ENCODE data around the gene GPR87. TPM values are rescaled to one million over a fixed set of nuclear protein-coding genes. Genes with fewer than 3 reads are reported as not detected.
A peak's percentile ranks its signal among the peaks of the same experiment; 100 is the strongest.

Gene GPR87
- total and polyA plus RNA-seq, 2 donors (not counting 1 experiment from before 2014, with no cell fraction given) = 0.05 to 0.17 TPM

DNA sequence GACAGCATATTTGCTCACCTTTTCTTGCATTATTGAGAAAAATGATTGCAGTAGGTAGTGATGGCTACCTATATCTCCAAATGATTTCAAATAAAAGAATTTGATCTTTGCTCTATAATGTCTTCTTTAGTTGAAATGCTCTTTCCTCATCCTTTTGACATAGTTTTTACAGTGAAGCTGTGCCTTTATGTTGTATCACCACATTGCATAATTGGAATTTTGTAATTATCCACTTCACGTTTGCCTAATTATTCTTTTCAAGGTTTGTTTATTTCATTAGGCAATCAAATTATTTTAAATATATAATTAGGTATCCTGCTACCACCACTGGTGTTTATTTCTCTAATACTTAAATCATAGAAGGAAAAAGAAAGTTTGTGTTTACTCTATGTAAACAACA, 34.0 kb upstream of the GPR87 start:
- no peak for DNase-seq (ENCODE audit: low read depth in 2 of 2)
- Histone ChIP-seq H2AFZ (ENCODE audit: low read length) (no peak overlapping the region), H3K36me3 (ENCODE audit: control insufficient read depth, insufficient read depth, low read length) (no peaks in the 10 kb centered on the region), H3K4me3 (replicated peaks in 1 of 4; ENCODE audit: control extremely low read depth in 1 of 4, insufficient read depth in 1 of 4, low read depth in 3 of 4, low read length in 4 of 4) (no peak overlapping the region), H4K20me1 (ENCODE audit: control insufficient read depth, extremely low read depth, insufficient read depth, low read length) (no peaks in the 10 kb centered on the region), H3K9me3 (ENCODE audit: control insufficient read depth, insufficient read depth, low read depth, low read length) (no peaks in the 10 kb centered on the region), H3K27ac (ENCODE audit: insufficient read depth, low read length) (no peak overlapping the region), H3K27me3 (ENCODE audit: control insufficient read depth, insufficient read depth, low read length) (no peaks in the 10 kb centered on the region), H3K79me2 (ENCODE audit: control insufficient read depth, insufficient read depth, low read length) (no peaks in the 10 kb centered on the region), H3K9ac (ENCODE audit: insufficient read depth, low read length) (no peak overlapping the region), H3K4me1 (ENCODE audit: control insufficient read depth, extremely low read depth, insufficient read depth, low read length) (peaks cover 4% of the 10 kb centered on the region), H3K4me2 (ENCODE audit: extremely low read depth, insufficient read depth, low read length) (no peak overlapping the region)
- TF ChIP-seq, protein P1, sequence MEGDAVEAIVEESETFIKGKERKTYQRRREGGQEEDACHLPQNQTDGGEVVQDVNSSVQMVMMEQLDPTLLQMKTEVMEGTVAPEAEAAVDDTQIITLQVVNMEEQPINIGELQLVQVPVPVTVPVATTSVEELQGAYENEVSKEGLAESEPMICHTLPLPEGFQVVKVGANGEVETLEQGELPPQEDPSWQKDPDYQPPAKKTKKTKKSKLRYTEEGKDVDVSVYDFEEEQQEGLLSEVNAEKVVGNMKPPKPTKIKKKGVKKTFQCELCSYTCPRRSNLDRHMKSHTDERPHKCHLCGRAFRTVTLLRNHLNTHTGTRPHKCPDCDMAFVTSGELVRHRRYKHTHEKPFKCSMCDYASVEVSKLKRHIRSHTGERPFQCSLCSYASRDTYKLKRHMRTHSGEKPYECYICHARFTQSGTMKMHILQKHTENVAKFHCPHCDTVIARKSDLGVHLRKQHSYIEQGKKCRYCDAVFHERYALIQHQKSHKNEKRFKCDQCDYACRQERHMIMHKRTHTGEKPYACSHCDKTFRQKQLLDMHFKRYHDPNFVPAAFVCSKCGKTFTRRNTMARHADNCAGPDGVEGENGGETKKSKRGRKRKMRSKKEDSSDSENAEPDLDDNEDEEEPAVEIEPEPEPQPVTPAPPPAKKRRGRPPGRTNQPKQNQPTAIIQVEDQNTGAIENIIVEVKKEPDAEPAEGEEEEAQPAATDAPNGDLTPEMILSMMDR (conservative IDR thresholded peaks at IDR 0.05 in 1 of 2, IDR thresholded peaks at IDR 0.05 in 1 of 2; ENCODE audit: low read depth in 1 of 2, low read length in 2 of 2) = no peak
- no peak for TF ChIP-seq EZH2 (IDR thresholded peaks at IDR 0.05; ENCODE audit: low read length, missing control alignments)

DNA sequence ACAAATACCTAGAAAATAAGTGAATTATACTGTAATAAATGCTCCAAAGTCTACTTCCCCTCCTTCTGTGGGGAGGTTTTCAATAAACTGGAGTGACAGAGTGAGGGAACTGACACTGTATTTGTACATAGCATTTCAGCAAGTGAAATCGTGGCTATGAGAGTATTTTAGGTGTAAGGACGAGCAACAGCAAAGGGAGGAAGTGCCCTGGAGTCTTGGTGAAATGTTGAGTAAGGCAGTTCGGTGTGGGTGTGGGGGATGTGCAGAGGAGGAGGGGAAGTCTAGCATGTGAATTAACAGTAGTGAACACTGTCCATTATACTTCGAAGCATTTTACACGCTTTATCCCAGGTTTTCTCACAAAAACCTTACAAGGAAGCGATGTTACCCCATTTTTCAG, 30.8 kb upstream of the GPR87 start:
- H3K27me3 ChIP-seq (ENCODE audit: control insufficient read depth, insufficient read depth, low read length) = no peaks in the 10 kb centered on the region
- no peak overlapping the region for H3K4me3 ChIP-seq (replicated peaks in 1 of 4; ENCODE audit: control extremely low read depth in 1 of 4, insufficient read depth in 1 of 4, low read depth in 3 of 4, low read length in 4 of 4)
- H3K27ac ChIP-seq (ENCODE audit: insufficient read depth, low read length) = no peak overlapping the region
- H3K79me2 ChIP-seq (ENCODE audit: control insufficient read depth, insufficient read depth, low read length) = no peaks in the 10 kb centered on the region
- no peaks in the 10 kb centered on the region for H3K9me3 ChIP-seq (ENCODE audit: control insufficient read depth, insufficient read depth, low read depth, low read length)
- no peak overlapping the region for H2AFZ ChIP-seq (ENCODE audit: low read length)
- H3K9ac ChIP-seq (ENCODE audit: insufficient read depth, low read length) = no peak overlapping the region
- TF ChIP-seq, protein P1 (conservative IDR thresholded peaks at IDR 0.05 in 1 of 2, IDR thresholded peaks at IDR 0.05 in 1 of 2; ENCODE audit: low read depth in 1 of 2, low read length in 2 of 2) = no peak
- TF ChIP-seq EZH2 (IDR thresholded peaks at IDR 0.05; ENCODE audit: low read length, missing control alignments) = no peak
- no peaks in the 10 kb centered on the region for H4K20me1 ChIP-seq (ENCODE audit: control insufficient read depth, extremely low read depth, insufficient read depth, low read length)
- peaks cover 4% of the 10 kb centered on the region for H3K4me1 ChIP-seq (ENCODE audit: control insufficient read depth, extremely low read depth, insufficient read depth, low read length)
- H3K4me2 ChIP-seq (ENCODE audit: extremely low read depth, insufficient read depth, low read length) = no peak overlapping the region
- no peak for DNase-seq (ENCODE audit: low read depth in 2 of 2)
- no peaks in the 10 kb centered on the region for H3K36me3 ChIP-seq (ENCODE audit: control insufficient read depth, insufficient read depth, low read length)

DNA sequence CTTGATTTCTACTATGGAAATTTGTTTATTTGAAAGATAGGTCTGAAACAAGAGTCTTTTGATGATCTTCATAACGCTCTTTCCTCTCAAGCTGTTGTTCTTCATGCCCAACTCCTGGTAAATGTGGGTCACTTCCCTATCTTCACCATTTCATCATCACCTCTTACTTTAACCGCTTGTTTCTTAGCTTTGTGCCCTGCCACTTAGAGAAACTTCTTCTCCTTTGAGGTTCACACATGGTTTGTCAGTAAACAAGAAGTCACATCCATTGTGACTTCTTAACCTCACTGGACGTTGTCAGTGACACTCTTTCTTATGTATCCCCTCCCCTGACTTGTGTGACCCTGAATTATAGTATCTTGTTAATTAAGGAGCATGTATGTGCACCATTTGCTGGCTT, 29.7 kb upstream of the GPR87 start:
- peak overlapping the region; percentile 34 for H3K27ac ChIP-seq (ENCODE audit: insufficient read depth, low read length)
- peak overlapping the region; percentile 16 for H2AFZ ChIP-seq (ENCODE audit: low read length)
- H3K9ac ChIP-seq (ENCODE audit: insufficient read depth, low read length) = no peak overlapping the region
- H3K36me3 ChIP-seq (ENCODE audit: control insufficient read depth, insufficient read depth, low read length) = no peaks in the 10 kb centered on the region
- peak overlapping the region; percentile 83 for H3K4me2 ChIP-seq (ENCODE audit: extremely low read depth, insufficient read depth, low read length)
- no peaks in the 10 kb centered on the region for H3K9me3 ChIP-seq (ENCODE audit: control insufficient read depth, insufficient read depth, low read depth, low read length)
- H4K20me1 ChIP-seq (ENCODE audit: control insufficient read depth, extremely low read depth, insufficient read depth, low read length) = no peaks in the 10 kb centered on the region
- no peak for TF ChIP-seq EZH2 (IDR thresholded peaks at IDR 0.05; ENCODE audit: low read length, missing control alignments)
- TF ChIP-seq, protein P1 (conservative IDR thresholded peaks at IDR 0.05 in 1 of 2, IDR thresholded peaks at IDR 0.05 in 1 of 2; ENCODE audit: low read depth in 1 of 2, low read length in 2 of 2) = no peak
- no peaks in the 10 kb centered on the region for H3K27me3 ChIP-seq (ENCODE audit: control insufficient read depth, insufficient read depth, low read length)
- H3K4me1 ChIP-seq (ENCODE audit: control insufficient read depth, extremely low read depth, insufficient read depth, low read length) = peaks cover 4% of the 10 kb centered on the region
- no peak overlapping the region for H3K4me3 ChIP-seq (replicated peaks in 1 of 4; ENCODE audit: control extremely low read depth in 1 of 4, insufficient read depth in 1 of 4, low read depth in 3 of 4, low read length in 4 of 4)
- no peaks in the 10 kb centered on the region for H3K79me2 ChIP-seq (ENCODE audit: control insufficient read depth, insufficient read depth, low read length)
- DNase-seq (ENCODE audit: low read depth in 2 of 2) = no peak
